IMR-90 (cell line): ENCODE results near the gene DIPK1B. TPM values are rescaled to one million over a fixed set of nuclear protein-coding genes. Genes with fewer than 3 reads are reported as not detected.

ENCODE experiments used
- ATAC-seq: fragments of 200-7000 bp; cut with Tn5 transposase; 2 replicates; pipeline ENCODE4 v1.9.1; 2020; ENCODE audit warnings: low read depth, mild to moderate bottlenecking, moderate library complexity
- BruUV-seq: library from RNA; stranded (reverse); fragments of 400-500 nt; replicated peaks from 2 replicates; lab custom pipeline; 2021; lab: Mats Ljungman, UMichigan
- CTCF ChIA-PET: fragments of 300-600 bp; formaldehyde crosslinking; extraction: SDS; loops from one replicate; lab custom pipeline; 2021; ENCODE audit warnings: antibody characterized with exemption; lab: Yijun Ruan, JAX
- POLR2A ChIA-PET: fragments of 300-600 bp; sonication (Branson Sonifier 250); formaldehyde crosslinking; loops from one replicate; lab custom pipeline; 2022; ENCODE audit warnings: antibody characterized with exemption; ENCODE audit not compliant: unreplicated experiment; lab: Charles Lee
- DNase-seq: peaks from one replicate; pipeline ENCODE4 v3.0.0; 2013
- H2AFZ ChIP-seq: replicated peaks from 2 replicates; pipeline ENCODE3; 2013; ENCODE audit warnings: low read length, mild to moderate bottlenecking; ENCODE audit not compliant: poor library complexity
- H2AK5ac ChIP-seq: 2 replicates; pipeline ENCODE4 v1.6.1; 2013; ENCODE audit warnings: low read depth, low read length, inconsistent platforms
- H2AK9ac ChIP-seq: replicated peaks from 2 replicates; pipeline ENCODE3; 2013; ENCODE audit warnings: mild to moderate bottlenecking, low read depth, low read length, moderate library complexity; ENCODE audit not compliant: poor library complexity
- H2BK120ac ChIP-seq: 2 replicates; pipeline ENCODE4 v1.6.1; 2013; ENCODE audit warnings: low read depth, low read length, inconsistent platforms
- H2BK15ac ChIP-seq: 3 replicates; pipeline ENCODE4 v1.6.1; 2013; ENCODE audit warnings: low read depth, low read length, inconsistent platforms
- H2BK20ac ChIP-seq: 2 replicates; pipeline ENCODE4 v1.6.1; 2013; ENCODE audit warnings: low read depth, mild to moderate bottlenecking, inconsistent platforms, low read length, moderate library complexity
- H2BK5ac ChIP-seq: 2 replicates; pipeline ENCODE4 v1.6.1; 2013; ENCODE audit warnings: mild to moderate bottlenecking, low read depth, low read length, inconsistent platforms; ENCODE audit not compliant: poor library complexity, severe bottlenecking
- H3K14ac ChIP-seq: replicated peaks from 2 replicates; pipeline ENCODE4 v1.6.1; 2013; ENCODE audit warnings: low read depth, low read length, inconsistent platforms
- H3K18ac ChIP-seq: 2 replicates; pipeline ENCODE4 v1.6.1; 2013; ENCODE audit warnings: low read depth, low read length, control low read depth
- H3K23ac ChIP-seq: 2 replicates; pipeline ENCODE4 v1.6.1; 2013; ENCODE audit warnings: low read depth, low read length, inconsistent platforms
- H3K27ac ChIP-seq: 2 replicates; pipeline ENCODE4 v1.5.1; 2013; ENCODE audit warnings: mild to moderate bottlenecking, control low read depth, low read length; ENCODE audit not compliant: insufficient read depth
- H3K27me3 ChIP-seq: 2 replicates; pipeline ENCODE4 v1.6.1; 2013; ENCODE audit warnings: low read length; ENCODE audit not compliant: control insufficient read depth, insufficient read depth
- H3K36me3 ChIP-seq: 2 replicates; pipeline ENCODE4 v1.6.1; 2013; ENCODE audit warnings: low read length, mixed read lengths; ENCODE audit not compliant: control insufficient read depth, insufficient read depth
- H3K4ac ChIP-seq: 2 replicates; pipeline ENCODE4 v1.6.1; 2013; ENCODE audit warnings: low read depth, low read length, inconsistent platforms
- H3K4me1 ChIP-seq: 2 replicates; pipeline ENCODE4 v1.6.1; 2013; ENCODE audit warnings: low read length, mixed read lengths; ENCODE audit not compliant: control insufficient read depth, insufficient read depth
- H3K4me2 ChIP-seq: 2 replicates; pipeline ENCODE4 v1.6.1; 2013; ENCODE audit warnings: low read depth, mild to moderate bottlenecking, control low read depth, low read length, moderate library complexity
- H3K4me3 ChIP-seq: 2 replicates; pipeline ENCODE4 v1.5.1; 2013; ENCODE audit warnings: low read depth, mild to moderate bottlenecking, control low read depth, low read length, moderate library complexity; ENCODE audit not compliant: insufficient read depth
- H3K56ac ChIP-seq: 2 replicates; pipeline ENCODE4 v1.6.1; 2013; ENCODE audit warnings: low read length, inconsistent platforms; ENCODE audit not compliant: insufficient read depth; ENCODE audit errors: extremely low read depth
- H3K79me1 ChIP-seq, 2 experiments: 2 replicates each; pipeline ENCODE4 v1.6.1; 2013; ENCODE audit warnings: low read length in 2 of 2, inconsistent platforms in 1 of 2, low read depth in 1 of 2
- H3K9ac ChIP-seq: 2 replicates; pipeline ENCODE4 v1.6.1; 2013; ENCODE audit warnings: low read depth, low read length, control low read depth
- H3K9me1 ChIP-seq: 2 replicates; pipeline ENCODE4 v1.6.1; 2013; ENCODE audit warnings: low read length, inconsistent platforms; ENCODE audit not compliant: insufficient read depth
- H3K9me3 ChIP-seq: 2 replicates; pipeline ENCODE4 v1.6.1; 2013; ENCODE audit warnings: low read length; ENCODE audit not compliant: control insufficient read depth, insufficient read depth
- H4K20me1 ChIP-seq: 2 replicates; pipeline ENCODE4 v1.6.1; 2013; ENCODE audit warnings: low read length, inconsistent platforms; ENCODE audit not compliant: insufficient read depth
- H4K5ac ChIP-seq: 2 replicates; pipeline ENCODE4 v1.6.1; 2013; ENCODE audit warnings: mild to moderate bottlenecking, low read depth, low read length, control low read depth
- H4K8ac ChIP-seq, 2 experiments: 2 replicates each; pipeline ENCODE4 v1.6.1; 2013; ENCODE audit warnings: low read depth in 2 of 2, low read length in 2 of 2, control low read depth in 1 of 2, inconsistent platforms in 1 of 2
- H4K91ac ChIP-seq: 2 replicates; pipeline ENCODE4 v1.6.1; 2013; ENCODE audit warnings: low read depth, low read length, inconsistent platforms; ENCODE audit not compliant: insufficient read depth
- CHD1 ChIP-seq: IDR thresholded peaks from 2 replicates; pipeline ENCODE4 v1.6.1; 2012; ENCODE audit warnings: low read depth, low read length, improper control_type of control experiment
- MAFK ChIP-seq: IDR thresholded peaks from 2 replicates; pipeline ENCODE4 v1.6.1; 2012; ENCODE audit warnings: low read depth, low read length, improper control_type of control experiment
- NFE2L2 ChIP-seq: fragments of 150-350 bp; IDR thresholded peaks from 2 replicates; pipeline ENCODE4 v1.6.1; 2016; ENCODE audit warnings: low read depth, mild to moderate bottlenecking, low read length
- RFX5 ChIP-seq: IDR thresholded peaks from 2 replicates; pipeline ENCODE4 v1.8.0; 2012; ENCODE audit warnings: low read depth, mild to moderate bottlenecking, low read length, moderate library complexity
- whole genome bisulfite sequencing, 2 experiments: methylation state at CpG; one replicate each; pipeline versions ENCODE4 v1.1.5 to v1.1.7; 2013; ENCODE audit warnings: missing lambda C conversion rate in 2 of 2; ENCODE audit not compliant: insufficient read length in 1 of 2; ENCODE audit errors: extremely low coverage in 2 of 2; 5-methylcytosine and 5-hydroxymethylcytosine counted together
- dilution Hi-C: fragments of 300-500 bp; cut with HindIII; formaldehyde crosslinking; loops from one replicate; pipeline ENCODE4 v1.14.3; 2018; ENCODE audit warnings: low sequenced_read_pairs; ENCODE audit not compliant: unreplicated experiment
- in situ Hi-C: fragments of 300-500 bp; cut with MboI; formaldehyde crosslinking; loops from 3 replicates; pipeline ENCODE4 v1.14.3; 2019; ENCODE audit warnings: low sequenced_read_pairs, inconsistent platforms, mixed read lengths
- intact Hi-C: fragments of 100-400 bp; cut with micrococcal nuclease; formaldehyde crosslinking; loops from 2 replicates; pipeline ENCODE4 v1.10.0; 2022
- polyA plus RNA-seq, 3 experiments: library from polyadenylated mRNA; depleted of rRNA; stranded (reverse); fragments of >200 nt; gene quantifications; 2 replicates each; pipeline ENCODE4 v1.2.3, GENCODE V29; 2012; ENCODE audit warnings: low replicate concordance in 1 of 3
- total RNA-seq: library from RNA; depleted of rRNA; stranded (reverse); fragments of >200 nt; gene quantifications from 2 replicates; pipeline ENCODE4 v1.2.3, GENCODE V29; 2012
- TF ChIP-seq, protein P1 (sequence below): fragments of 150-350 bp; IDR thresholded peaks from 2 replicates; pipeline ENCODE4 v1.6.1; 2016; ENCODE audit warnings: low read depth, mild to moderate bottlenecking, low read length, moderate library complexity, borderline replicate concordance
- TF ChIP-seq, protein P2 (sequence below): fragments of 150-350 bp; IDR thresholded peaks from 2 replicates; pipeline ENCODE4 v1.6.1; 2017; ENCODE audit warnings: mild to moderate bottlenecking, antibody characterized with exemption, low read length, low read depth

DIPK1B gene
- total and polyA plus RNA-seq, 2 of the 4 experiments (the other 2 are of a cell fraction): 3.4 to 7.1 TPM

DNA sequence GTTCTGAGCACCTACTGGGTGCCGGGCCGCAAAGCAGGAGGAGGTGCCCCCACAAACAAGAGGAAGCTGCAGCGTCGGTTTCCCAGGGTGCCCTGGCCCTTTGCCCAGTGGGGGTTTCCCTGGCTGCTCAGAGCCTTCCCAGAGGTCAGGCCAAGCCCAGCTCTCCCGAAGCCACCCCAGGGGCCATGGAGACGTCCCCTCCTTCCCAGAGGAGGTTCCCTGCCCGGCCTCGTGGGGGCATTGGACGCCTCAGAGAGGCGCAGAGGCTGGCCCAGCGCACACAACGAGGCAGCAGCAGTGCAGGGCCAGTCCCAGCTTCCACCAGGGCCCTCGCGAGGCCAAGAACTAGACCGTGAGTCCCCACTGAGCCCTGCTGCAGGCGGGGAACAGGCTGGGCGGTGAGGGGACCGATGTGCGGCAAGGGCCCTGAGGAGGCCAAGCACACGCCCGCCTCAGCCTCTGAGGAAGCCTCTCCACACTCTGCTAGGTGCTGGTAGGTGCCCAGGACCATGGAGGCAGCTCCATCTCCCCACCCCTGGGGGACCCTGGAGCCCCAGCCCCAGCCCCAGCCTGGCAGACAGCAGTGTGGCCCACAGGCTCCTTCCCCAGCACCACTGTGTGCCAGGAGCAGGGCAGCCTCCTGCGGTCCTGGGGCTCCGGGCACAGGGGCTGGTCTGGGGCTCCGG, 7.0 kb downstream of the DIPK1B start (continued):
- TF ChIP-seq, protein P1, sequence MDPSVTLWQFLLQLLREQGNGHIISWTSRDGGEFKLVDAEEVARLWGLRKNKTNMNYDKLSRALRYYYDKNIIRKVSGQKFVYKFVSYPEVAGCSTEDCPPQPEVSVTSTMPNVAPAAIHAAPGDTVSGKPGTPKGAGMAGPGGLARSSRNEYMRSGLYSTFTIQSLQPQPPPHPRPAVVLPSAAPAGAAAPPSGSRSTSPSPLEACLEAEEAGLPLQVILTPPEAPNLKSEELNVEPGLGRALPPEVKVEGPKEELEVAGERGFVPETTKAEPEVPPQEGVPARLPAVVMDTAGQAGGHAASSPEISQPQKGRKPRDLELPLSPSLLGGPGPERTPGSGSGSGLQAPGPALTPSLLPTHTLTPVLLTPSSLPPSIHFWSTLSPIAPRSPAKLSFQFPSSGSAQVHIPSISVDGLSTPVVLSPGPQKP: no peak
- no peak for TF ChIP-seq RFX5

DNA sequence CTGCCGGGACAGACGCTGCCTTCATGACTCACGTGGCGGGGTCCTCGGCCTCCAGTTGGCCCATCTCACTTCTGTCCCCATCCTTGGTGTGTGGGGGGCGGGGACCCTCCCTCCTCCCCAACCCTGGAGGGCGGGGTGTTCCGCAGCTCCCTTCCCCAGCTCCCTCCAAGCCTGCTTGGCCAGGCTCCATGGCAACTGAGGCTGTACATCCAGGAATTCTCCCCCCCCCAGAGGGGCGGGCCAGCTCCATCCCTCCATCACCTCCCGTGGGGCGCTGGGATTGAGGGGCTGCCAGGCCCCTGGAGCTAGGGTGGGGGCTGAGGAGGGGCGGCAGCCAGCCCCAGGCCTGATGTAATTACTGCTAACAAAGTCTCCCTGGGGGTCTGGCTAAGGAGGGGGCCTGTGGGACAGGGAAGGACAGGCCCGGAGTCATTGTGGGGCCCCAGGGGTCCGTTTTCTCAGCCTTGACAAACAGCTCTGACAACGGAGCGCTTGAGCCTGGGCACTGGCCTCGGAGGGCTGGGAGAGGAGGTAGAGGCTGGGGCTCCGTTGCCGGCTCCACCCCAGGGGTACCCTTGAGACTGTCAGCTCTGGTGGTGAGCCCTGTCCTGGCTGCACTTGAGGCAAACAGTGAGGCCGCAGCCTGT, 8.0 kb downstream of the DIPK1B start:
- no peaks in the 10 kb centered on the region for H3K9me3 ChIP-seq
- no peak overlapping the region for H3K9ac ChIP-seq
- H2AFZ ChIP-seq: peak overlapping the region; percentile 63
- no peak overlapping the region for H2BK15ac ChIP-seq
- ChIA-PET POLR2A (interaction anchor here (0.6 kb wide), 1 partner anchor 15 kb away, joined by 3 read pairs; no protein-coding TSS in a partner anchor), CTCF (no interaction called here)
- no peak overlapping the region for H4K8ac ChIP-seq
- no peak overlapping the region for H4K91ac ChIP-seq
- H2BK5ac ChIP-seq: no peak overlapping the region
- H3K4ac ChIP-seq: no peak overlapping the region
- no TSS peak for BruUV-seq
- peaks cover 0 to 26% of the 10 kb centered on the region in 2 experiments; a peak in 3 of 4 replicates for H3K79me1 ChIP-seq
- ATAC-seq (peak; percentile 33), DNase-seq (no peak)
- no peak overlapping the region for H2BK120ac ChIP-seq
- H3K36me3 ChIP-seq: peaks cover 36% of the 10 kb centered on the region
- no peak overlapping the region for H3K4me2 ChIP-seq
- H4K20me1 ChIP-seq: peaks cover 55% of the 10 kb centered on the region
- H3K14ac ChIP-seq: no peak overlapping the region
- no peak overlapping the region for H3K27ac ChIP-seq
- no peak overlapping the region for H3K23ac ChIP-seq
- H2BK20ac ChIP-seq: no peak overlapping the region
- intact Hi-C loops (no loop called here), dilution Hi-C loops (no loop called here), in situ Hi-C loops (no loop called here)
- no peak overlapping the region for H2AK5ac ChIP-seq
- peak overlapping the region; percentile 1 for H2AK9ac ChIP-seq
- peaks cover 10% of the 10 kb centered on the region for H3K4me1 ChIP-seq
- TF ChIP-seq NFE2L2: no peak
- TF ChIP-seq CHD1: no peak
- TF ChIP-seq MAFK: no peak
- TF ChIP-seq, protein P2, sequence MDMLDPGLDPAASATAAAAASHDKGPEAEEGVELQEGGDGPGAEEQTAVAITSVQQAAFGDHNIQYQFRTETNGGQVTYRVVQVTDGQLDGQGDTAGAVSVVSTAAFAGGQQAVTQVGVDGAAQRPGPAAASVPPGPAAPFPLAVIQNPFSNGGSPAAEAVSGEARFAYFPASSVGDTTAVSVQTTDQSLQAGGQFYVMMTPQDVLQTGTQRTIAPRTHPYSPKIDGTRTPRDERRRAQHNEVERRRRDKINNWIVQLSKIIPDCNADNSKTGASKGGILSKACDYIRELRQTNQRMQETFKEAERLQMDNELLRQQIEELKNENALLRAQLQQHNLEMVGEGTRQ: peak; percentile 44; the same call in 1 of the 2 replicates
- no peak overlapping the region for H3K56ac ChIP-seq
- no peaks in the 10 kb centered on the region for H3K27me3 ChIP-seq
- WGBS, 2 experiments: 50% methylated on average over 1 of the region's 20 CpGs; no CpG with 5 or more reads in 1 of the 2 experiments
- peaks cover 4% of the 10 kb centered on the region; the same call in 1 of the 2 replicates for H3K9me1 ChIP-seq
- no peak overlapping the region for H4K5ac ChIP-seq
- no peak overlapping the region for H3K4me3 ChIP-seq
- no peak overlapping the region for H3K18ac ChIP-seq
